ENCODE results near the gene BCAP31. TPM values are rescaled to one million over a fixed set of nuclear protein-coding genes. Genes with fewer than 3 reads are reported as not detected.

BCAP31 gene
- total RNA-seq, 2 donors from 2014 or later, result 64.6 TPM

GRCh38 chrX:153670748-153671588, 53.2 kb downstream of the BCAP31 start:
- Histone ChIP-seq H3K9me3 (no peaks in the 10 kb centered on the region), H3K27me3 (no peaks in the 10 kb centered on the region), H3K4me3 (no peak overlapping the region), H3K27ac (no peak overlapping the region), H3K36me3 (replicated peaks in 1 of 2; ENCODE audit: insufficient read depth in 1 of 2, low read depth in 2 of 2) (no peaks in the 10 kb centered on the region), H3K4me1 (no peaks in the 10 kb centered on the region)
- no peak for DNase-seq
- TF ChIP-seq, protein P1, sequence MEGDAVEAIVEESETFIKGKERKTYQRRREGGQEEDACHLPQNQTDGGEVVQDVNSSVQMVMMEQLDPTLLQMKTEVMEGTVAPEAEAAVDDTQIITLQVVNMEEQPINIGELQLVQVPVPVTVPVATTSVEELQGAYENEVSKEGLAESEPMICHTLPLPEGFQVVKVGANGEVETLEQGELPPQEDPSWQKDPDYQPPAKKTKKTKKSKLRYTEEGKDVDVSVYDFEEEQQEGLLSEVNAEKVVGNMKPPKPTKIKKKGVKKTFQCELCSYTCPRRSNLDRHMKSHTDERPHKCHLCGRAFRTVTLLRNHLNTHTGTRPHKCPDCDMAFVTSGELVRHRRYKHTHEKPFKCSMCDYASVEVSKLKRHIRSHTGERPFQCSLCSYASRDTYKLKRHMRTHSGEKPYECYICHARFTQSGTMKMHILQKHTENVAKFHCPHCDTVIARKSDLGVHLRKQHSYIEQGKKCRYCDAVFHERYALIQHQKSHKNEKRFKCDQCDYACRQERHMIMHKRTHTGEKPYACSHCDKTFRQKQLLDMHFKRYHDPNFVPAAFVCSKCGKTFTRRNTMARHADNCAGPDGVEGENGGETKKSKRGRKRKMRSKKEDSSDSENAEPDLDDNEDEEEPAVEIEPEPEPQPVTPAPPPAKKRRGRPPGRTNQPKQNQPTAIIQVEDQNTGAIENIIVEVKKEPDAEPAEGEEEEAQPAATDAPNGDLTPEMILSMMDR (IDR thresholded peaks at IDR 0.05), result no peak
- no peak for TF ChIP-seq POLR2A (IDR thresholded peaks at IDR 0.05)
- intact Hi-C loops (cut with DNase I), result no loop called here
- no peak for ATAC-seq
- WGBS, 2 donors, result 83% methylated on average over 6 of the region's 23 CpGs; no CpG with 5 or more reads in 1 of the 2 donors

- no peak for DNase-seq
- intact Hi-C loops (cut with DNase I), result no loop called here
- Histone ChIP-seq H3K4me1 (no peaks in the 10 kb centered on the region), H3K27me3 (no peaks in the 10 kb centered on the region), H3K36me3 (replicated peaks in 1 of 2; ENCODE audit: insufficient read depth in 1 of 2, low read depth in 2 of 2) (no peaks in the 10 kb centered on the region), H3K4me3 (no peak overlapping the region), H3K27ac (no peak overlapping the region), H3K9me3 (no peaks in the 10 kb centered on the region)
- WGBS, 2 donors, result 76 to 100% methylated on average over 1 to 9 of the region's 23 CpGs
- TF ChIP-seq, protein P1 (IDR thresholded peaks at IDR 0.05), result no peak
- TF ChIP-seq POLR2A (IDR thresholded peaks at IDR 0.05), result no peak
- ATAC-seq, result no peak
Observed at GRCh38 chrX:153669901-153670731, 54.1 kb downstream of the BCAP31 start.

DNA sequence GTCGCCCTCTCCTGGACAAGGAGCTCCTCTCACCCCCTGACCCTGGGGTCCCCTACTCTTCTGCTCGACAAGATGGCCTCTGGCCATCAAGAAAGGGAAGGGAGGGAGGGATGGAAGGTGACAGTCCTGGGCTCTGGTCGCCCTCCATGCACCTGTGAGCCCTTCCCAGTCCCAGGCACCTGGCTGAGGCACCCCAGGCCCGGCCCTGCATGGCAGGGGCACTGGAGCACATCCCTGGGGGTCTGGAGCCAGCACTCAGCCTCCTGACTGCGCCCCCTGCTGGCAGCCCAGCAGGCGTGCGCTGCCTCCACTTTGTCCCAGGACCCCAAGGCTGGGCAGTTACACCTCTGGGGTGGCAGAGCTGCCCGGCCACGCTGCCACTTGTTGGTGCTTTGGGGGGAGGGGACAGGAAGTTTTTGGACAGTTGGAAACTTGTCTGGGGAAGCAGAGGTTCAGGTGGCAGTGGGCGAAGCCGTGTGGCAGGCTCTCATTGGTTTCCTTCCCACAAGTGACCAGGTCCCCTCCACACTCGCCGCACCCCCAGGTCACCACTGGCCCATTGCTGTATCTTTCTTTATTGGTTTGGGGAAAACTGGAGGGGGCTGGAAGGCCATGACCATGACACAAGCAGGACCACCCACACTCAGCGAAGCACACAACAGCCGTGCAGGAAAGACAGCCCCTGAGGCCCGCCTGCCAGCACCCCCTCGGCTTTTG, 54.9 kb downstream of the BCAP31 start:
- Histone ChIP-seq H3K9me3 (no peaks in the 10 kb centered on the region), H3K36me3 (replicated peaks in 1 of 2; ENCODE audit: insufficient read depth in 1 of 2, low read depth in 2 of 2) (no peaks in the 10 kb centered on the region), H3K4me3 (no peak overlapping the region), H3K27me3 (no peaks in the 10 kb centered on the region), H3K4me1 (no peaks in the 10 kb centered on the region), H3K27ac (no peak overlapping the region)
- TF ChIP-seq, protein P1 (IDR thresholded peaks at IDR 0.05), result peak; percentile 29 to 55 (median 48)
- TF ChIP-seq POLR2A (IDR thresholded peaks at IDR 0.05), result no peak
- intact Hi-C loops (cut with DNase I), result no loop called here
- ATAC-seq (no peak), DNase-seq (no peak)
- 52% methylated on average over 6 of the region's 17 CpGs; no CpG with 5 or more reads in 1 of the 2 donors for WGBS, 2 donors

DNA sequence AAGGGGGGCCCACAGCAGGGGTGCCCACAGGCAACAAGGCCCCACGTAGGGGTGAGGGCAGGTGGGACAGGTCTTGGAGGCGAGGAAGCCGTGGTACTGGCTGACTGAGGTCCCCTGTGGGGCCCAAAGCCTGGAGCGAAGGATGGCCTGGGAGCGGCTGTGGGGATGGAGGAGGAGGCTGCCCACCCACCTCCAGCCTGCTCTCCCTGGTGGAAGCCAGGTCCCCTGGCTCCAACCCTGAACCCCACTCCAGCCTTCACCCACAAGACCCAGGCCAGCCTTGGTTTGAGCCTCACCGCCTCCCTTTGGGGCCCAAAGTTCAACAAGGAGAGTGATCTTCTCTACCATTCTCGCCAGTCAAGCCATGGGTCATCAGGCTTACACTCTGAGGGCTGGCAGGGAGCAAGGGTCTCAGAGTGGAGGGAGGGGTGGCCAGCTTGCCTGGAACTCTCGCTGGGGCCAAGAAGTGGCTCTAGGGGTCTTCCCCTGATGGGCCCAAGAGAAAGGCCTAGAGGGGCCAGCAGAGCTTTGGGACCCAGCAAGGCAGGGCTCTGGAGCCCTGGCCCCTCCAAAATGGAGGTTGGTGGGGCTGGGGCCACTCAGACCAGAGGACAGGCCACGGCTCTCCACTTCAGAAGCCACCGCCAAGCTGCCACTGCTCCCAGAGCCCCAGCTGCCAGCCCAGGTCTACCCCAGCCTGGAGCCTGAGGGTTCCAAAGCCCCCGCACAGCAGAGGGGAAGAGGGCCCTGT, 55.6 kb downstream of the BCAP31 start:
- Histone ChIP-seq H3K27me3 (no peaks in the 10 kb centered on the region), H3K36me3 (replicated peaks in 1 of 2; ENCODE audit: insufficient read depth in 1 of 2, low read depth in 2 of 2) (no peaks in the 10 kb centered on the region), H3K4me3 (no peak overlapping the region), H3K27ac (no peak overlapping the region), H3K4me1 (no peaks in the 10 kb centered on the region), H3K9me3 (no peaks in the 10 kb centered on the region)
- TF ChIP-seq, protein P1 (IDR thresholded peaks at IDR 0.05), result no peak
- TF ChIP-seq POLR2A (IDR thresholded peaks at IDR 0.05), result no peak
- 75% methylated on average over 5 of the region's 11 CpGs; no CpG with 5 or more reads in 1 of the 2 donors for WGBS, 2 donors
- DNase-seq (no peak), ATAC-seq (no peak)
- intact Hi-C loops (cut with DNase I), result no loop called here
